DMS114 treated with DMSO at 0.1 percent for 48 hours (cell line): ENCODE measurements around the gene IER5L.

Experiments
- DNase-seq: peaks from one replicate; lab custom pipeline; 2025; ENCODE audit not compliant: unreplicated experiment; lab: John Stamatoyannopoulos, UW

IER5L gene

DNA sequence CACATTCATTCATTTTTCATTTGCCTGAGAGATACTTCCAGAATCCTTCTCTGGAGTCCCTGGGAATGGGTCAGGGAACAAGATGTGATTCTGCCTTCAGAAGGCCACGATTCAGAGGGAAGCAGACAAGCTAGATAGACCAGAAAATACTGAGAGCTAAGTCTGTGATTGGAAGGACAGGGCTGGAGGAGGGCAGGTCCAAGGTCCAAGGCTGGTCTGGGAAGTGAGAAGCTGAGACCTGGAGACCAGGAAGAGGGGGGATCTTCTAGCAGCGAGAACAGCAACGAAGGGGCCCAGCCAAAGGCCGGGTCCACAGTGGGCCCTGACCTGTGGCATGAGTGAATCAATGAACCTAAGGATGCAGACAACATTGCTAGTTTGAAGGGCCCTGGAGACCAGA lies 4.1 kb upstream of the IER5L start:
- DNase-seq: no peak

DNA sequence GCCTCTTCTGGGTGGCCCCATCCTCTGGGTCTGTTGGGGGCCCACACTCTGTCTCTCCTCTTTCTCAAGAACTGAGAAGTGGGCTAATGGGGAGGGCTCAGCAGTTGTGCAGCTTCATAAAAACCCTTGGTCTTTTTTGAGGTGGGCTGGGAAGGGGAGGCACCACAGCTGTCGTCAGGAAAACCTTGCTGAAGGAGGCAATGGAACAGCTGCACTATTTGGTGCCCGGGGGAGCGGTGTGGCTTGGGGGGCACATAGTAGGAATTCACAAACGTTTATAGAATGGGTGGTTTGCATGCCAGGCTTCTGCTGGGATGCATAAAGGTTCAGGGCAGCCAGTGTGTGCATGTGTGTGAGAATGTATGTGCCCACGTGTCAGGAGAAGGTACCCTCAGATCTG lies 3.2 kb upstream of the IER5L start:
- no peak for DNase-seq

DNA sequence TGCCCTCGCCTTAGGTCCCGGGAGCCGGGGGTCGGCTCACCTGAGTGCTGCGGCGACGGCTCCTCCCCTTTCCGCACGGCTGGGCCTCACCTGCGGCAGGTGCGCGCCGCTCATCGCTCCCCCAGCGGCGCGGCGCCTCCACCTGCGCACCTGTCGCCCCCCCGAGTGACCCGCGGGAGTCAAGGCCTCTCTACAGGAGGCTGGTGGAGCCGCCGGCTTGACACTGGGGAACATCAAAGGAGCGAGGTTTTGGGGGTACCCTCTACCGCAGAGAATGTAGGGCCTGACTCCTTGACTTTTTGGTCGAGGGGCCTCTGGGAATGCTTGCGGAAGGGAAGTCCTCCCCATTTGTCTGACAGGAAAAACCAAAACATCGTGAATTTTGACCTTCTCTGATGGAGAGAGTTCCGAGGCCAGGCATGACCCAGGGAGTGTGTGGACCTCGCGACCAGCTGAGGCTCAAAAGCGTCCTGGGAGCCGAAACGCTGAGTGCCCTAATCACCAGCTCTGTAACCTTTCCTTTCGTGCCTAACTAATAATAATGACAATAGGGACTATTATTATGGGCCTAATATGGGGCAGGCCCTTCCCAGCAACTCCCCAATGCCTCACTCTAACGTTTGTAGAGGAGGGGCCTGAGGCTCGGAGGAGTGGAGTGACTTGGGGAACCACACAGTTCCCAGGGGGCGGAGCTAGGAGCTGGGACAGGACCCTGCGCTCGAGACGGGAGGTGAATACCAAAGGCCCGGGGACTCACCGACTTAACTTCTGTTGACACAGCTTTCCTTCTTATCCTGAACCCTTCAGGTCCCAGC lies 714 bp upstream of the IER5L start:
- DNase-seq: no peak

DNA sequence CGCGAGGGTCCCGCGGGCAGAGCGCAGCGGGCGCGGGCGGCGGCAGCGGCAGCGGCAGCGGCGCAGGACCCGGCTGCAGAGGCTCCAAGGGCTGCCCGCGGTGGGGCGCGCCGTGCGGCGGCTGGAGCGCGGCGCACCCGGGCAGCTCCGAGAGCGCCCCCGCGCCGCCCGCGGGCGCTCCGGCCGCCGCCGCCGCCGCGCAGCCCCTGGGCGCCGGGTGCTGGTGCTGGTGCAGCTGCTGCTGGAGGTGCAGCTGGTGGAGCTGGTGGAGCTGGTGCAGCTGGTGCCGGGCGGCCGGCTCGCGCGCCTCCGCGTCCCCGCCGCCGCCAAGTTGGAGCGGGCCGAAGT lies 644 bp downstream of the IER5L start:
- no peak for DNase-seq

DNA sequence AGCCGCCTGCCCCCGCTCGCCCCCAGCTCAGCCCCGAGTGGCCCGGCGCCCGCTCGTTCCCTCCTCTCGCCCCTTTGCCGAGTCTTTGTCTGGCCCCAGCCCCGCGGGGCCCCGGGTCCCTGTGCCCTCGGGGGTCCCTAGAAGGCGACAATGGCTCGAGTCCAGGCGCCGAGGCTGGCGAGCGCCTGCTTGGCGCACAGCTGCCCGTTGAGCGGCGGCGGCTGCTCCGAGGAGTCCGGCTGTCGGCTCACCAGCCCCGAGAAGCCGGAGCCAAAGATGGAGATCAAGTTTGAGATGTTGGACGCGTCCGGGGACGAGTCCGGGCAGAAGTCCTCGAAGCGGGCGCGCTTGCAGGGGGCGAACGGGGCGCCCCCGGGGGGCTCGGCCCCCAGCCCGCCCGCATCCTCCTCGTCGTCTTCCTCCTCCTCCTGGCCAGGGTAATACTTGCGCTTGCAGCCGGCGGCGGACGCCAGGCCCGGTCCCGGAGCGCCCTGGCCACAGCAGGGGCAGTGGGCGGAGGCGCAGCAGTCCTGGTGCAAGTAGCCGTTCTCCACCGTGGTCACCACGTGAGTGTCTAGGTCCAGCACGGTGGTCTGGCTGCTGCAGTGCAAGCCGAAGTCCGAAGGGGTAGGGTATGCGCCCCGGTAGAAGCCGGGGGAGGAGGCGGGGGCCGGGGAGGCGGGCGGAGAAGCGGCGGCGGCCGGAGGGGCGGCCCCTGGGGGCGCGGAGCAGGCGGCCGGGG lies 1.2 kb downstream of the IER5L start:
- peak; percentile 27 for DNase-seq

DNA sequence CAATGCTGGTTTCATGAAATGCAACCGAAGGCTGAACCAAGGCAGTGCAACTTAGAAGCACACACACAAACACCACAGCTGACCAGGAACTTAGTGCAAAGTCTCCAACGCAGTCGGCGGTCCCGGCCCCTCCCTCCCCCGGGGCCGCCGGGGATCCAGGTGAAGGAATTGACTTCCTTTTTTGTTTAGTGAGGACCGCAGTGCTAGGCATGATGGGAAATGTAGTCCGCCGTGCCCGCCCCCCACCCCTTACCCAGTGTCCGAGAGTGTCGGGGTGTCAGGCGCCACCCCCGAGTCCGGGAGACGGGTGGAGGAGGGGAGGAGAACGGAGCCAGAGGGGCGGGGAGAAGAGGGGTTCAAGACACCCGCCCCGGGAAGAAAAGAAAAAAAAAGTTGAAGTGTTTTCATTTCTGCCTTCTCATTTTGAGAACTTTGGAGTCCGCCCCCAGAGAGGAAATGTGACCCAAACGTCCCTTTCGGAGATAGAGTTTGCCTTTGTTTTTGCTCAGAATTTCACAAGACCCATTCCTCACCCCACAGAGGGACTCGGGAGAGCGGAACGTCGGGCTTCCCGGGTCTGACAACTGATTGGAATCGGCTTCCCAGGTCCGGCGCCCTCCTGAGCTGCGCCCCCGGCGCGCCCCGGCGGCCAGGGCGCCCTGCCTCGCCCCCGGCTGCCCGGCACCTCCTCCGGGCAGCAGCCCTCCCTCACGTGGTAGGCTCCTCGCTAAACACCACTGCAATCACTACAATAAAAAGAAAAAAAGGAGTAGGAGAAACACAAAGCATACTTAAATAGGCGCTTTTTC lies 2.0 kb downstream of the IER5L start:
- DNase-seq: peak; percentile 57

DNA sequence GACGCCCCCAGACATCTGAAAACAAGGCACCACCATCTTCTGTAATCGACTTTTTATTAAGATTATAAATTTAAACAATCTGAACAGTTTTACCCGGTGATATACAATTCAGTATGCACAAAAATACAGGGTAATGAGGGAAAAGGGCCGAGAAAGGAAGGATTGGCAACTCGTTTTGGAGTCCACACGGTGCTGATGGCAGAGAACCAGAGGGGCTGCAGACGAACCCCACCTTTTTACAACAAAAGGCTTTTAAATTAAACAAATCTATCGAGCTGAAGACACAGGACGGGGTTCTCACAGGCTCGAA lies 2.6 kb downstream of the IER5L start:
- DNase-seq: no peak

DNA sequence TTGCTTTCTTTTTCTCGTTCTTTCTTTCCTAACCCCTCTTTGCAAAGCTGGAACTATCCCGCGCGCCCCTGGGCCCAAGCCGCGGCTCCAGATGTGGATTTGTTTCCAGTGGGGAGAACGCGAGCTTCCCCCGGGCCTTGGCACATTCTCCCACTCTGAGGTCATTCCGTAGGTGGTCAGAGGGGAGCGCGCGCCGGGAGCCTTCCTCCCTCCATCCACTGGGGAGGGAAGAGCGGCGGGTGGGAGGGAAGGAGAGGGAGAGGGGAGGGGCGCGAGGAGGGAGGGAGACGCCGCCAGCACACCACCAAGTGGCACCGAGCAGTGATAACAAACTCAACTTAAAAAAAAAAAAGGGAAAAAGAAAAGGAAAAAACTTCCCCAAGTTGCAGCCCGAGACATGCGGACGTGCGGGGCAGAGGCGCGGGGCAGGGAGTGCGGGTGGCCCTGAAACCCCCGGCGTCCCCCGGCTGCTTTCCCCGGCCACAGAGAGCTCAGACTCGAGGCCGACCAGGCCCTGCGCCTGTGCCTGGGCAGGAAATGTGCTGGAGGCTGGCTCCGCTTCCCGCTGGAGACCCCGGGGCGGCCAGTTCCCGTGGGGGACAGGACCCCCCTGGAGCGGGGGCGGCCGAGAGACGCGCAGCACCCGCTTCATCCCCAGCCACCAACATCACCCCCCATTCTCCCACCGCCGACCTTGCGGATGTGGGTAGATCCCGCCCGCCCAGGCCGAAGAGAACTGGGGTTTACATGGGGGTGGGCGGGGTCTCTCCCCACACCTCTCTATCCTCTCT lies 3.1 kb downstream of the IER5L start:
- peak; percentile 71 for DNase-seq

DNA sequence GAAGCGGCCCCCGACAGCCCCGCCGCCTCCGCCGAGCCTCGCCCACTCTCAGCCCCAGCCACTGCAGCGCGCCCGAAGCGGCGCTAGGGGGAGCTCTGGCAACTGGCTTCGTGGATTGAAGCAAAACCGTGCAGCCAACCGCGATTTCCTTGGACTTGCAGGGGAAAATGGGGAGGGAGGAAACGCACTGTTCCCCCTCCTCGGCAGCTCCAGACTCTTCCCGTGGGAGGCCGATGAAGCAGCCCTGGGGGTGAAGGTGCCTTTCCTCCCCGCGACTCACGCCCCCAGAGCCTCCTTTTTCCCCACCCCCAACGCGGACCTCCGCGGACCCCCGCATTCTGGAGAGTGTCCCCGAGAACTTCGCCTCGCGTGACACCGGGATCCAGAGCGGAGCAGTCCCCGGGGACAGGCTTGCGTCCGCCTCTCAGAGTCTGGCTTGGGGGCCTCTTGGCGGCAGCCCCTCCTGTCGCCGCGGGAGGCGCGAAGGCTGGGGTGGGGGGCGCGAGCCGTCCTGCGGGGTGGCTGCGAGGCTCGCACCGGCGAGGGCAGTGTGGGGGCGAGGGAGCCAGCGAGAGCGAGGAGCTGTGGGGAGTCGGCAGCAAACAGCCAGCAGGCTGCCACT lies 3.8 kb downstream of the IER5L start:
- DNase-seq: peak; percentile 63

DNA sequence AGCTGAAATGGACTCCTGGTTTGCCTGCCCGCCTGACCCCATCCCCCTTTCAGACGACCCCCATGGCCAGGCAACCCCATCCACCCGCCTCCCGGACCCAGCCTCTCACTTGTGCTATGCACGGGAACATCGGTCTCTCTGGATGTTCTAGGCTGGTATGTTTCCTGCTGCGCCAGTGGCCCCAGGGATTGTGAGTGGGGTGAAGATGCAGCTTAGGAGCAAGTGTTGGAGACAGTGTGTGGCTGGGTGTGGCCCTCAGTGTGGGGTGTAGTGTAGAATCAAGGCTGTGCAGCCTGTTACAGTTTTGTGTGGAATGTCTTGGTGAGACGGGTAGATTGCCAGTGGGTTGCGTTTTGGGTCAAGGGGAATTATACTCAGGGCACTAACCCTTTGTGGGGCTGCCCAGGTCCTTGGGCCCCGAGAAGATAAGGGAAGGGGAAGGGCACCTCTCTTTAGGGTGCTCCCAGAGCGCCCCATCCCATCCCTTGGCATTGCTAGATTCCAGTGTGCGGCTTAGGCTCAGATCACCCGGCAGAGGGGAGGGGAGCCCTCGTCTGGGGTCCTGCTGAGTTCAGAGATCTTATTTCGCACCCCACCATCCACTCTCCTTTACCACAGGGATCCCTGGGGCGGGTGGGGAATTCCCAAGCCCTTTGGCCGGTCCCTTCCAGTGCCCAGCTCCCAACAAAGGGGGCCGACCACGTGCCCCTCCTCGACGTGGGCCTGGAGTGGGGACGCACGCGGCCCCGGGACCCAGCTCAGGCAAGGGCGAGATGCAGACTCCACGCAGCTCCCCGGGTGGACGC lies 4.6 kb downstream of the IER5L start:
- no peak for DNase-seq

DNA sequence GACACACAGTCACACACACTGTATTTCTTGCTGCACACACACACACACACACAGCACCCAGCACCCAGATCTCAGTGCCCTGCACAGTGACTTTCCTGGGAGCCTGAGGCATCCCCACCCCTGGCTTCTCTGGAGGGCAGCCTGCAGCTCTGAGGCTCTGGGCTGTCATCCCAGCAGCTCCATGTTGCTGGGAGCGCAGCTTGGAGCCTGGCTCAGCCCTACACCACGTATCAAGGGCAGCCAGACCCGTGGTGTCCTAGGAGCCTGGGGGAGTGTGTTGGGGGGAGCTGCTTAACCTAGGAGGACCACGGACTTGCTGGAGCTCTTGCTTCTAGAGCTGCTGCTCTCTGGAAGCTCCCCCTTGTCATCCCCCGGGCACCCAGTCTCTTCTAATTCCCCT lies 5.2 kb downstream of the IER5L start:
- DNase-seq: no peak

DNA sequence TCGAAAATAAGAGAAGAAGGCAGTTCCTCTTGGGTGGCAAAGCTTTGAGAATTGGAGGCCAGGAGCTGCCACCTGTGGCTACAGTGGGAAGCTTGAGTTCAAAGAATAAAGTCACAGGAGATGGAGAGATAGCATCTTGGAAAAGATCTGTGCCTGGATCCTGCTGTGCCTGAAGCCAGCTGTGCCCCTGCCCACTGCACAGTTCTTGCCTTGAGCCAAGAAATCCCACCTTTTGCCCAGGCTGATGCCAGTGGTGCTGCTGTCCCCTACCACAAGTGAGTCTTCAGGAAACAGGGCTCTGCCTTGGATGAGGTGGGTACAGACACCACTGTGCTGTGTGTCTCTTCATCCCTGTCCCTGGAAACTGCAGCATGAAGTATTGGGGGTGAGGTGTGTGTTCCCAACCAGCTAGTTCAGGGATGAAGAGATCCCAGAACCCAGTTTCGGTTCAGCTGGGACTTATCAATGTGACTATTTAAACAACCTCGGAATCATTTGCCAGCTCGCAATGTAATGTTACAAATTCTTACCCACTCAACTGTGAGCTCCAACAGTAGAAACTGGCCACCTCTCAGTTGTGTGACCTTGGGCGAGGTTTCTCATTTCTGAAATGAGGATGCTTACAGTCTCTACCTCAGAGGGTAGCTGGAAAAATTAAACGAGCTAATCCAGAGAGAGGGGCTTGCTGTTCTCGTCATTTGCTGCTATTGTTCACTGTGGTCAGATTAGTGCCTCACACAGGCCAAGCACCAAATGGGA lies 5.9 kb downstream of the IER5L start:
- no peak for DNase-seq

DNA sequence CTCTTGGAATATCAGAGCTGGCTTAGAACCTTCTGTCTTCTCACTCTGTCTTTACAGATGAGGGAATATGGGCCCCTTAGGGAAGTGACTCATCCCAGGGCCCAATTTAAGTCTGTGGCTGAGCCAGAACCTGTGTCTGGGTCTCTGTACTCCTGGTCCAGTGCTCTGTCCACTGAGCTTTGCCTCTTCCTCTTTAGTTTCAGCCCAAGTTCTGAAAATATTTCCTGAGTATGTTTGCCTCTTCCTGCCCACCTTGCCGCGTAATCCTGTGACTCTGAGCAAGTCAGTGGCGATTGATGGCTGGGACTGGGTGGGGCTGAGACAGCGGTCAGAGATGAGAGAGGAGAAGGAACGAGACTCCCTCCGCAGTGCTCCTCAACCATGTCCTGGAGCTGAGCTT lies 7.8 kb downstream of the IER5L start:
- DNase-seq: no peak

DNA sequence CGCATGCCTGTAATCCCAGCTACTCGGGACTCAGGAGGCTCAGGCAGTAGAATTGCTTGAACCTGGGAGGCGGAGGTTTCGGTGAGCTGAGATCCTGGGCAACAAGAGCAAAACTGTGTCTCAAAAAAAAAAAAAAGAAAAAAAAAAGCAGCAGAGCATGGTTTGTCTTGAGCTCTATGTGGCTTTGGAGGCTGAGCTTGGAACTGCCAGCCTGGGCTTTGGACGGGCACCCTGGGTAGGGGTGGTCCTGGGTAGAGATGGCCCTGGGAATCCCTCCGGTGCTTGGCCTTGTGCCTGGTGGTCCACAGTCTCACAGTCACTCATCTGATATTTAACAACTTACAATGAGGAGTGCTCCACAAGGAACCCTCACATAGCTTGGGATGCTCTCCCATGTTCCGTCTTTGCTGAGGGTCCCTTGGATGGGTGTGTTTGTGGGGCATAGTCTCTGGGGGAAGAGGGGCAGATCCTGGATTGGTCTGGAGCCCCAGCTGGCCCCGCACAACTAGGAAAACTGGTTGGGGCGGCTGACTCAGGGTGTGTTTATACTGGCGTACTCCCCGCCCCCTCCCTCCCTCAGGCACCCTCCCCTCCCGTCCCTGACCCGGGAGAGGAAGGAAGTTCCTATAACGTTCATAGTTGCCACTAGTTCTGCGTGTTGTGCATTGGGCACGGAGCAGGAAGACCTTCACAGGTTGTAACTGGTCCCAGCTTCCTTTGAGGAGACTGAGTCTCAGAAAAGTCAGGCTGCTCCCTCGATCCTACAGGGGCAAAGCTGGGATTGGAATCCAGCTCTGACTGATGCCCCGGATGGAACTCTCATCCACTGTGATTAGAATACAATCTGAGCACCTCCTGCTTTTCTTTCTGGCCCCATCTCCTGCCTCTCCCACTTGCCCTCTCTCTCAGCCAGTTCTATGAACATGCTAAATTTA lies 11.2 kb downstream of the IER5L start:
- DNase-seq: no peak

DNA sequence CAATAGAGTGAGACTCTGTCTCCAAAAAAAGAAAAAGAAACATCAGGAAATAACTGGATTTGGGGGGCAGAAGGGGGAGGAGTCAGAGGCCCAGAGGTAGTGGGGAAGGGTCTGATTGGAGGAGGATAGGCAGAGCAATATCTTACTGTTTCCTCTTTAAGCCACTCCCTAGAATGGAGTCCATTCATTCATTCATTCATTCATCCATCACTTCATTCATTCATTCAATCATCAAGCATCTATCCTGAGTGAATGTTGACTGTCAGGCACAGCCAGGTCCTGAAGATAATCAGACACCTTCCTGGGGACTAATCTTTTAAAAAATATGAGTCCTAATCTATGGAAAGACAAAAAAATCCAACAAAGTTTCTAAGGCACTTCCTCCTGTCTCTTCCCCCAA lies 12.9 kb downstream of the IER5L start:
- no peak for DNase-seq

DNA sequence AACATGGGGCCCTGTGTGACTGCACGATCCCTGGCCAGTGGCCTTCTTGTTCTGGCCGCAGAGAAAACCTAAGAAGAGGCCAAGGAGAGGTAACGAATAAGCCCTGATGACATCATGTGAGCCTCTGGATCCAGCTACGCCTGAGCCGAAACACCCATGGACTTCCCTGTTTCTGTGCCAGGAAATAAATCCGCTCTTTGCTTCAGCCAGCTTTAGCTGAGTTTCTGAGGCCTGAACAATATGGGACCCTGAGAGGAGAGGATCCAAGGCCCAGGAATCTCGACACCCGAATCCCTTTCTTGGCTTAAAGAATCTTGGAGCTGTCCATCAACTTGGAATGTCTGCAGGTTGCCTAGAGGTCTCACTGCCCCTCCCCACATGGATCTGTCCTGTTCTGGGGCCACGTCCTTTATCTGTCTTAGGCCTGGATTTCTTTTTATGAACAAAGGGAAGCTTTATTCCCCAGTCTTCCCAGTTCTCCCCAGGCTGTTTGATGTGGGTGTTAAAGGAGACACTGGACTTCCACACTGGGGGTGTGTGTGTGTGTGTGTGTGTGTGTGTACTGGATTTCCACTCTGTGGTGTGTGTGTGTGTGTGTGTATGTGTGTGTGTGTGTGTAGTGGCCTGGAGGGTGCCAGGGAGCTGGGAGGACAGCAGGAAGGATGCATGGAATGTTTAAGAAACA lies 13.7 kb downstream of the IER5L start:
- no peak for DNase-seq

DNA sequence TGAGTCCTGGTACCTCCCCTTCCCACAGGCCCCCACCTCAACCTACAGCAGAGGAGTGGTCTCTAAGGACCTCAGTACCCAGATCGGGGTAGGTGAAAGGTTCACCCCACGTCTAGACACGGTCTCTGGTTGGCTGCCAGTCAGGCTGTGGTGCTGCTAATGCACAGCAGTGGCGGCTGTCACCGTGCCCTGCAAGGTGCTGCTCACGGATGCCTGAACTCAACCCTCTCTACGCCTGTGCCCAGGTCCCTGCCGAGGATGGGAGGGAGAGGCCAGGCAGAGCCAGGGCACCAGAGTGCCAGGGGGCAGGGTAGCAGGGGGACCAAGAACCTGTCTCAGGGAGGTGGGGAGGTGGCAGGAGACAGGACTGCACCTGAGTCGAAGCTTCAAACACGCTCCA lies 14.3 kb downstream of the IER5L start:
- DNase-seq: no peak
